Glutamatergic neuron (in vitro differentiated cells): ENCODE results near the gene IFIT3. TPM values are rescaled to one million over a fixed set of nuclear protein-coding genes. Genes with fewer than 3 reads are reported as not detected.
"Not testable (repeated sequence)": the region's sequence is repeated elsewhere in the genome, so short reads cannot be mapped to it uniquely, and the experiment has no call there.

Experiments
- DNase-seq: peaks from one replicate; pipeline ENCODE4 v3.0.0; 2022
- H3K27ac Mint-ChIP-seq: one replicate; pipeline ENCODE4 v1.8.0; 2020; ENCODE audit warnings: mild to moderate bottlenecking, mixed read lengths, inconsistent platforms; ENCODE audit not compliant: unreplicated experiment
- H3K27me3 Mint-ChIP-seq: one replicate; pipeline ENCODE4 v1.8.0; 2020; ENCODE audit warnings: mild to moderate bottlenecking, moderate library complexity, mixed read lengths, inconsistent platforms; ENCODE audit not compliant: unreplicated experiment
- H3K36me3 Mint-ChIP-seq: one replicate; pipeline ENCODE4 v1.8.0; 2020; ENCODE audit warnings: mild to moderate bottlenecking, mixed read lengths, inconsistent platforms; ENCODE audit not compliant: unreplicated experiment
- H3K4me1 Mint-ChIP-seq: one replicate; pipeline ENCODE4 v1.8.0; 2020; ENCODE audit warnings: mild to moderate bottlenecking, low read depth, mixed read lengths, inconsistent platforms; ENCODE audit not compliant: unreplicated experiment
- H3K4me3 Mint-ChIP-seq: one replicate; pipeline ENCODE4 v1.8.0; 2020; ENCODE audit warnings: mild to moderate bottlenecking, mixed read lengths, inconsistent platforms; ENCODE audit not compliant: unreplicated experiment
- H3K9me3 Mint-ChIP-seq: one replicate; pipeline ENCODE4 v1.8.0; 2020; ENCODE audit warnings: mild to moderate bottlenecking, moderate library complexity, mixed read lengths, inconsistent platforms; ENCODE audit not compliant: unreplicated experiment
- total RNA-seq: library from RNA; stranded (reverse); fragmentation: NEBNext Ultra II Directional; extraction: Animal tissue kit (Norgen Biotek cat#: 25700); gene quantifications from one replicate; pipeline ENCODE4 v1.2.1, GENCODE V29; 2021; ENCODE audit not compliant: unreplicated experiment
- TF ChIP-seq, protein P1 (sequence below): fragments of 200-600 bp; sonication (generic); IDR thresholded peaks from one replicate; pipeline ENCODE4 v1.5.0; 2021; ENCODE audit not compliant: partially characterized antibody, unreplicated experiment

The IFIT3 gene
- total RNA-seq, 1 donor from 2014 or later, result not detected

DNA sequence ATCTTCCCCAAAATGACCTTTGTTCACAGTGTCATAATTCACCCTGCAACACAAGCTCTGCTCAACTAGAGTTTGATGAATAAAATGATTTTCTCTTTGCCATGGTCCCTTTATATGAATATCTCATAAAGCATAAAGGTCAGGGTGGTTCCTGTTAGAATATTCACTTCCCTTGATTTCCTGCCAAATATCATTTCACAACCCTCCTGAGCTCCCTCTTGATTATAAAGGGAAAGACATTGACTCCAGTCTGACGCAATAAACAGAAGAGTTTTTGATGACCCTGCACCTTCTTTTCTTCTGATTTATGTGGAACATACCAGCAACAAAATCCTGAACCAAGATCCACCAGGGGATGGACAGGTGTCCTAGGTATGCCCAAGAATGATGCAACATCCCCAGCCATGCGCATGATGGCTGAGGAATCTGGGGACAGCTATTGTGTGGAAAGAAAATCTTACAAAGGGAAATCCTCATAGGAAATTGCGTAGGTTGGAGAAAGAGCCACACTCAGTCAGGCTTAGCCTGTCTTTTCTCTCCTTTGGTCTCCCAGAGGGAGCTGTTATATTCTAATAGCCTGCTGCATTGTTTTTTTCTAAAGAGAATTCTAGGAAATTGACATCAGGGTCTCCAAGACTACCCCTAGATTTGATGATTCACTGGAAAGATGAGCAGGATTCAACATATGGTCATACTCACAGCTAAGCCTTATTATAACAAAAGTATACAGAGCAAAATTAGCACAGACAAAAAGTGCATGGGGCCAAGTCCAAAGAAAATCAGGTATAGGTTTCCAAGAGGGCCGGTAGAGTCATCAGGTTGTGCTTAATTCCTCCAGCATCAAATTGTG lies 18.8 kb downstream of the IFIT3 start:
- H3K36me3 Mint-ChIP-seq, result no peaks in the 10 kb centered on the region
- no peak overlapping the region for H3K4me3 Mint-ChIP-seq
- no peak for DNase-seq
- H3K9me3 Mint-ChIP-seq, result no peaks in the 10 kb centered on the region
- no peaks in the 10 kb centered on the region for H3K27me3 Mint-ChIP-seq
- TF ChIP-seq, protein P1, sequence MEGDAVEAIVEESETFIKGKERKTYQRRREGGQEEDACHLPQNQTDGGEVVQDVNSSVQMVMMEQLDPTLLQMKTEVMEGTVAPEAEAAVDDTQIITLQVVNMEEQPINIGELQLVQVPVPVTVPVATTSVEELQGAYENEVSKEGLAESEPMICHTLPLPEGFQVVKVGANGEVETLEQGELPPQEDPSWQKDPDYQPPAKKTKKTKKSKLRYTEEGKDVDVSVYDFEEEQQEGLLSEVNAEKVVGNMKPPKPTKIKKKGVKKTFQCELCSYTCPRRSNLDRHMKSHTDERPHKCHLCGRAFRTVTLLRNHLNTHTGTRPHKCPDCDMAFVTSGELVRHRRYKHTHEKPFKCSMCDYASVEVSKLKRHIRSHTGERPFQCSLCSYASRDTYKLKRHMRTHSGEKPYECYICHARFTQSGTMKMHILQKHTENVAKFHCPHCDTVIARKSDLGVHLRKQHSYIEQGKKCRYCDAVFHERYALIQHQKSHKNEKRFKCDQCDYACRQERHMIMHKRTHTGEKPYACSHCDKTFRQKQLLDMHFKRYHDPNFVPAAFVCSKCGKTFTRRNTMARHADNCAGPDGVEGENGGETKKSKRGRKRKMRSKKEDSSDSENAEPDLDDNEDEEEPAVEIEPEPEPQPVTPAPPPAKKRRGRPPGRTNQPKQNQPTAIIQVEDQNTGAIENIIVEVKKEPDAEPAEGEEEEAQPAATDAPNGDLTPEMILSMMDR, result no peak
- H3K4me1 Mint-ChIP-seq, result peaks cover 5% of the 10 kb centered on the region
- H3K27ac Mint-ChIP-seq, result no peak overlapping the region

DNA sequence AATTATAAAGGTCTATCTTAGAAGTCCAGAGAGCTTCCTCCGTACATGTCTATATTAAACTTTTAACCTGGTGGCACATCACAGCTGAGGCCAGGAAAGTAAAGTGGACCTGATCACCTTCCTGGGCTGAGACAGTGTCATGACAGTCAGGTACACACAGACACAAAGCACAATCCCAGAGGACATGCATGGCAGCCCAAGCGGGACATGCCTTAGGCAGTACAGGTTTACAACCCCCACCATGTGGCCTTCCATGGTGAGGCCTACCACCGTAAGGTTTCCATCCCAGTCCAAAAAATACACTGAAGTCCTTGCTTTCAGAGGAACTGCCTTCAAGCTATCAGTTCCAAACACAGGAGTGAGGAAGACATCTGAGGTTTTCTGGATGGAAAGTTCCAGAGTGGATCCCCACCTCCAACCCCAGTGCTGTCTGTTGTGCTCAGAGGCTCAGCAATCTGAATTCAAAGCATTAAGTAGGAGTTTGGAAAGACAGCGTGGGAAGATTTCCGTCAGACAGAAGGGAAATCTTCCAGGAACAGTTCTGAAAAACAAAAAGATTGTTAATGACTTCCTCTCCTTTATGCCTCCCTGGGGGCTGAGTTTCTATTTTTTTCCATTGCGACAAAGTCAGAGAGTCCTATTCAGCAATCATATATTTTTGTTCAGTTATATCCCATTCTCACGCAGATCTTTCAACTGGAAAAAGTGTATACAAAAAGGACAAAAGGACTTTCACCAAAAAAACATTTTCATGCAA lies 20.1 kb downstream of the IFIT3 start:
- DNase-seq, result no peak

DNA sequence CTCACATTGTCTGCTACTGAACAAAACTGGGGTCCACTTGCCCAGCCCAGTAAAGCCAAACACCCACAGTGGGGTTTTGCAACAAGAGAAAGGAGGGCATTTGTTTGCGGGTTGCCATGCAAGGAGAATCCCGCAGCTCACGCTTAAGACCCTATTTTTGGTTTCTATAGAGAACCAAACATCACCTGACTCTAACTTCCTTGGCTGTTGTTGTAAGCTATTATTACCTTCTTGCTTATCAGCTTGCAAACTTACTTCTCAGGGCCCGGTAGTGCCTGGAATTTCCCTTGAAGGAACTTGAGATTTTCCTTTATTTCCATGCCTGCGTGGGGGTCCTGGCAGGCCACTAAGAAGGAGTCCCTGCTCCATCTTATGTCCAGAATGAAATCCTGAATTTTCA lies 20.7 kb downstream of the IFIT3 start:
- TF ChIP-seq, protein P1, result no peak
- Mint-ChIP-seq H3K4me1 (peaks cover 8% of the 10 kb centered on the region), H3K27ac (no peak overlapping the region), H3K27me3 (peaks cover 2% of the 10 kb centered on the region), H3K36me3 (no peaks in the 10 kb centered on the region), H3K9me3 (no peaks in the 10 kb centered on the region), H3K4me3 (no peak overlapping the region)
- no peak for DNase-seq

More for the DNA sequence above, 20.1 kb downstream of the IFIT3 start:
- H3K4me1 Mint-ChIP-seq, result peaks cover 8% of the 10 kb centered on the region
- TF ChIP-seq, protein P1, result no peak
- H3K36me3 Mint-ChIP-seq, result no peaks in the 10 kb centered on the region
- no peaks in the 10 kb centered on the region for H3K9me3 Mint-ChIP-seq
- H3K27me3 Mint-ChIP-seq, result peaks cover 2% of the 10 kb centered on the region
- no peak overlapping the region for H3K4me3 Mint-ChIP-seq
- H3K27ac Mint-ChIP-seq, result no peak overlapping the region

DNA sequence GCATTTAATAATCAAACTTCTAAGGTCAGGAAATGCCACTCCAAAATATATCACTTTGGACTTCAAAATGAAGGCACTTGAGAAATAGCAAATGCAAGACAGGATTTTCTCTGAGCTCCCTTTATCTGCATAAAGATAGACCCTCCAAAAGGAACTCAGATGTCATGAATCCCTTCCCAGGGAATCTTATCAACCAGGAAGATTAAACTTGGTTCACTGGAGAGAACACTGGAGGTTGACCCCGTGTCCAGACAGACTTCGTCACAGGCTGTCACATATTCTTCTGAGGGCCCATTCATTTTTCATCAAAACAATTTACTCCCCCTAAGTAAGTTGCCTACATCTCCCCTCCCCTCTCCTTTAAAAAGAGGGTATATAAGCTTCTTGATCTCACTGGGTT lies 21.2 kb downstream of the IFIT3 start:
- Mint-ChIP-seq H3K27ac (no peak overlapping the region), H3K9me3 (no peaks in the 10 kb centered on the region)
- TF ChIP-seq, protein P1, result no peak

DNA sequence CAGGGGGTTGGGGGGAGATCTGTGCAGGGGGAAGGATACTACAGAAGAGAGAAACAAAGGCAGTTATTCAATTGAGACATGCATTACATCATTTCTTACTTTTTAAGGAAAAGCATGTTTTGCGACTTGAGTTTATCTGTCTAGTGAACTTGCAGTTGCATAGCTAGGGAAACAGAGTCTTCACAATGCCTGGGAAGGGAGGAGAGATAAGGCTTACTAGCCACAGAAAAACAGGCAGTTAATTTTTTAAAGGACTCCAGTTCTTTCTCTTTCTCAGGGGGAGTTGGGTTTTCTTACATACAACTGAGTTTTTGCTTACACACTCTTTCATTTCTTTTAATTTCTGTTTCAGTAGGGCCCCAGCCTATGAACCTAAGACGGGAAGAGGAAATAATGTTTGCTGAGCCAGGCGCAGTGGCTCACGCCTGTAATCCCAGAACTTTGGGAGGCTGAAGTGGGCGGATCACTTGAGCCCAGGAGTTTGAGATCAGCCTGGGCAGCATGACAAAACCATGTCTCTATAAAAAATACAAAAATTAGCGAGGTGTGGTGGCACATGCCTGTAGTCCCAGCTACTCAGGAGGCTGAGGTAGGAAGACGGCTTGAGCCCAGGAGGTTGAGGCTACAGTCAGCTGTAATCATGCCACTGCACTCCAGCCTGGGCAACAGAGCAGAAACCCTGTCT lies 23.0 kb downstream of the IFIT3 start:
- H3K27me3 Mint-ChIP-seq, H3K4me3 Mint-ChIP-seq, H3K27ac Mint-ChIP-seq, H3K36me3 Mint-ChIP-seq, DNase-seq, H3K4me1 Mint-ChIP-seq, H3K9me3 Mint-ChIP-seq: not testable (repeated sequence)

More for the DNA sequence above, 21.2 kb downstream of the IFIT3 start:
- no peaks in the 10 kb centered on the region for H3K36me3 Mint-ChIP-seq
- H3K4me3 Mint-ChIP-seq, result no peak overlapping the region
- DNase-seq, result no peak
- peaks cover 2% of the 10 kb centered on the region for H3K27me3 Mint-ChIP-seq
- peaks cover 8% of the 10 kb centered on the region for H3K4me1 Mint-ChIP-seq
